Ascending aorta (tissue), 2 donors: ENCODE results near the gene FBLIM1. TPM values are rescaled to one million over a fixed set of nuclear protein-coding genes. Genes with fewer than 3 reads are reported as not detected.

Source experiments
- DNase-seq, 2 donors: peaks; one replicate each; pipeline ENCODE4 v3.0.0-alpha.2; 2019; ENCODE audit warnings: low spot score in 2 of 2
- H3K27ac ChIP-seq, 2 donors: fragments of 200-600 bp; sonication (generic); one replicate each; pipeline ENCODE4 v1.5.1; 2016 to 2017; ENCODE audit warnings: mild to moderate bottlenecking in 1 of 2
- H3K27me3 ChIP-seq: fragments of 200-600 bp; sonication (generic); one replicate; pipeline ENCODE4 v1.5.1; 2017
- H3K36me3 ChIP-seq, 2 donors: fragments of 200-600 bp; sonication (generic); one replicate each; pipeline ENCODE4 v1.5.1; 2016
- H3K4me1 ChIP-seq, 2 donors: fragments of 200-600 bp; sonication (generic); one replicate each; pipeline ENCODE4 v1.5.1; 2016 to 2017; ENCODE audit warnings: mild to moderate bottlenecking in 1 of 2
- H3K4me3 ChIP-seq, 2 donors: fragments of 200-600 bp; sonication (generic); one replicate each; pipeline ENCODE4 v1.5.1; 2016 to 2017; ENCODE audit warnings: mild to moderate bottlenecking in 1 of 2
- H3K9me3 ChIP-seq, 2 donors: fragments of 200-600 bp; sonication (generic); one replicate each; pipeline ENCODE4 v1.5.1; 2016
- intact Hi-C: fragments of 100-400 bp; cut with DNase I; formaldehyde crosslinking; loops from one replicate; pipeline ENCODE4 v1.15.1; 2023
- total RNA-seq: library from RNA; depleted of rRNA; stranded (reverse); fragments of >200 nt; gene quantifications from one replicate; pipeline ENCODE4 v1.1.0, GENCODE V29; 2016
- TF ChIP-seq, protein P1 (sequence below), 3 experiments: fragments of 200-600 bp in 2 of 3; fragments of 450-650 bp in 1 of 3; sonication (generic) in 2 of 3; IDR thresholded peaks; one replicate each; pipeline ENCODE4 v1.5.1; 2016 to 2019; ENCODE audit warnings: antibody characterized with exemption in 3 of 3, mild to moderate bottlenecking in 1 of 3, moderate library complexity in 1 of 3

Gene FBLIM1
- total RNA-seq, 1 donor from 2014 or later = 641 TPM

DNA sequence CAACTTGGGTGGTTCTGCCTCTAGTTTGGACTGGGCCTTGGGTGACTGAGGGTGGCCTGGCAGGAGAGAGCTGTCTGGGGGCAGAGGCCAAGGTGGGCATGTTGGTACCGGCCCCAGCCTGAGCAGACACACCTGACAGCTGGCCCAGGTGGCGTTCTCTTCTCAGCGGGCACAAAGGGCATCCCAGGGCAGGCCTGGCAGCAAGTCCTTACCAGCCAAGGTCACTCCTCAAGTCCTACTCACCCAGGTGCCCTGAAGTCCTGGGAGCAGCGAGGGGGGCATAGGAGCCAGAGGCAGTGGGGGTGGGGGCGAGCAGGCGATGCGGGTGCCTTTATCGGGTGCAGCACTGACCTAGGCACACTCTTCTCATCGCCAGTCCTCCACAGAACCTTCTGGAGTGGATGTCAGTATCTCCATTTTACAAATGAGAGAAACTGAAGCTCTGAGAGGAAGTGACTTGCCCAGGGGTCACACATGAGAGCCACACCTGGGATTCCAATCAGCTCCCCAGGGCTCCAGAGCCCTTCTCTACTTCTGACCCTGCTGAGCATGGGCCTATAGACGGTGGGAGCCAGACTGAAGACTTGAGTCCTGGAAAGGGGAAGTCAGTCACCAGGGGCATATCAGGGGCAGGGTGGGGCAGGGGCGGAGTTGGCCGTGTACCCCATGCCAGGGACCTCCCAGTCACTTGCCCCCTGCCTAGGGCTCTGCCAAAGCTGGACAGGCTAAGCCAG is 23.1 kb upstream of the FBLIM1 start:
- DNase-seq = no peak
- Histone ChIP-seq H3K27ac (peak overlapping the region; percentile 62 to 81), H3K9me3 (no peaks in the 10 kb centered on the region), H3K36me3 (peaks cover 39 to 56% of the 10 kb centered on the region in 2 donors), H3K27me3 (no peaks in the 10 kb centered on the region), H3K4me1 (peaks cover 16 to 25% of the 10 kb centered on the region in 2 donors), H3K4me3 (peak overlapping the region in 1 of 2 donors; percentile 20)
- intact Hi-C loops = loop anchor here (5.0 kb wide), 1 partner anchor 53 kb away; the partner anchor contains the start of gene PLEKHM2
- TF ChIP-seq, protein P1, sequence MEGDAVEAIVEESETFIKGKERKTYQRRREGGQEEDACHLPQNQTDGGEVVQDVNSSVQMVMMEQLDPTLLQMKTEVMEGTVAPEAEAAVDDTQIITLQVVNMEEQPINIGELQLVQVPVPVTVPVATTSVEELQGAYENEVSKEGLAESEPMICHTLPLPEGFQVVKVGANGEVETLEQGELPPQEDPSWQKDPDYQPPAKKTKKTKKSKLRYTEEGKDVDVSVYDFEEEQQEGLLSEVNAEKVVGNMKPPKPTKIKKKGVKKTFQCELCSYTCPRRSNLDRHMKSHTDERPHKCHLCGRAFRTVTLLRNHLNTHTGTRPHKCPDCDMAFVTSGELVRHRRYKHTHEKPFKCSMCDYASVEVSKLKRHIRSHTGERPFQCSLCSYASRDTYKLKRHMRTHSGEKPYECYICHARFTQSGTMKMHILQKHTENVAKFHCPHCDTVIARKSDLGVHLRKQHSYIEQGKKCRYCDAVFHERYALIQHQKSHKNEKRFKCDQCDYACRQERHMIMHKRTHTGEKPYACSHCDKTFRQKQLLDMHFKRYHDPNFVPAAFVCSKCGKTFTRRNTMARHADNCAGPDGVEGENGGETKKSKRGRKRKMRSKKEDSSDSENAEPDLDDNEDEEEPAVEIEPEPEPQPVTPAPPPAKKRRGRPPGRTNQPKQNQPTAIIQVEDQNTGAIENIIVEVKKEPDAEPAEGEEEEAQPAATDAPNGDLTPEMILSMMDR (IDR thresholded peaks at IDR 0.05) = no peak

DNA sequence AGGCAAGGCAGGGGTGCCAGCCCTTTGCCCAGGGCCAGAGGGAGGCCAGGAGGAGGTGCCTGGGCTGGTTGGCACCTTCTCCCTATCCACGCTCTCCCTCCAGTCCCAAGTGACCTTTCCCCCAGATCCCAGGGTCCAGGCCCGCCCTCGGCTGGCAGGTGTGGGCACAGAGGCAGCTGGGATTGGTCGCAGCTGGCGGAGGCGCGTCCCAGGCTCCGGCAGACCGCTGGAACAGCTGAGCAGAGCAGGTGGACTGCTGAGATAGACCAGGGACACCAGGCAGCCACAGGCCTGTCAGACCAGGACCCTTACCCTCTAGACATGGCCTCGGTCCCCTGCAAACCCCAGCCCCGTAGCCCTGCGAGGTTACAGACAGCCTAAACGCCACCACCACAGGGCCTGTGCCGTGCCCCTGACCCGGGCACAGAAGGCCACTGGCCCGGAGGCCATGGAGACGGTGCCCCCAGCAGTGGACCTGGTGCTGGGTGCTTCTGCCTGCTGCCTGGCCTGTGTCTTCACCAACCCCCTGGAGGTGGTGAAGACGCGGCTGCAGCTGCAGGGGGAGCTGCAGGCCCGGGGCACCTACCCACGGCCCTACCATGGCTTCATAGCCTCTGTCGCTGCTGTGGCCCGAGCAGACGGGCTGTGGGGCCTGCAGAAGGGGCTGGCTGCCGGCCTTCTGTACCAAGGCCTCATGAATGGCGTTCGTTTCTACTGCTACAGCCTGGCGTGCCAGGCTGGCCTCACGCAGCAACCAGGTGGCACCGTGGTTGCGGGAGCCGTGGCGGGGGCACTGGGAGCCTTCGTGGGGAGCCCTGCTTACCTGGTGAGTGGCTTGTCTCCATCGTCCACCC is 22.3 kb upstream of the FBLIM1 start, which contains the start of gene SLC25A34:
TSS of gene SLC25A34 (plus strand) at position 221 of the 854 bp plus-strand sequence. CDS start at position 449, 228 bp downstream.
- intact Hi-C loops = loop anchor here (5.0 kb wide), 1 partner anchor 54 kb away; the partner anchor contains the start of gene PLEKHM2
- no peaks in the 10 kb centered on the region for H3K9me3 ChIP-seq
- peak within 1 kb of the TSS in 1 of 2 donors; percentile 20 for H3K4me3 ChIP-seq
- H3K4me1 ChIP-seq = peaks cover 18 to 30% of the 10 kb centered on the region in 2 donors
- H3K36me3 ChIP-seq = peaks cover 31 to 48% of the 10 kb centered on the region in 2 donors
- no peaks in the 10 kb centered on the region for H3K27me3 ChIP-seq
- TF ChIP-seq, protein P1 (IDR thresholded peaks at IDR 0.05) = peak in 2 of 3 experiments; percentile 37 to 39
- peak within 1 kb of the TSS; percentile 62 to 81 for H3K27ac ChIP-seq
- no peak for DNase-seq

DNA sequence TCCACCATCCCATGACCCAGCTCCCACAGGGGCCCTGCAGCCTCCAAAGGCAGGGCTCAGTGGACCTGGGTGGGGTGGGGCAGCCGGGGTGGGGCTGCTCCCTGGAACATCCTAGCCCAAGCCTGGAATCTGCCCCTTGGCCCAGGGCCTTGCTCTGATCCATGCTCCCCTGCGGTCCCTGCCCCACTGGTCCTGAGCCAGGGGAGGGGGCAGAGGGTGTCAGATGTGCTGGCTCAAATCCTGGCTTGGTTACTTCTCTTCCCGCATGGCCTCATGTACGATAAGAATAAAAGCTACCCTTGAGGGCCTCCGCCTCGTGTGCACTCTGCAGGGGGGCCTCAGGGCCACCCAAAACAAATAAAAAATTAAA is 21.7 kb upstream of the FBLIM1 start:
- Histone ChIP-seq H3K4me1 (peaks cover 18 to 34% of the 10 kb centered on the region in 2 donors), H3K9me3 (no peaks in the 10 kb centered on the region), H3K27me3 (no peaks in the 10 kb centered on the region), H3K4me3 (no peak overlapping the region), H3K36me3 (peaks cover 24 to 42% of the 10 kb centered on the region in 2 donors), H3K27ac (peak overlapping the region; percentile 62 to 81)
- TF ChIP-seq, protein P1 (IDR thresholded peaks at IDR 0.05) = no peak
- no peak for DNase-seq
- intact Hi-C loops = loop anchor here (5.0 kb wide), 1 partner anchor 55 kb away; the partner anchor contains the start of gene PLEKHM2

DNA sequence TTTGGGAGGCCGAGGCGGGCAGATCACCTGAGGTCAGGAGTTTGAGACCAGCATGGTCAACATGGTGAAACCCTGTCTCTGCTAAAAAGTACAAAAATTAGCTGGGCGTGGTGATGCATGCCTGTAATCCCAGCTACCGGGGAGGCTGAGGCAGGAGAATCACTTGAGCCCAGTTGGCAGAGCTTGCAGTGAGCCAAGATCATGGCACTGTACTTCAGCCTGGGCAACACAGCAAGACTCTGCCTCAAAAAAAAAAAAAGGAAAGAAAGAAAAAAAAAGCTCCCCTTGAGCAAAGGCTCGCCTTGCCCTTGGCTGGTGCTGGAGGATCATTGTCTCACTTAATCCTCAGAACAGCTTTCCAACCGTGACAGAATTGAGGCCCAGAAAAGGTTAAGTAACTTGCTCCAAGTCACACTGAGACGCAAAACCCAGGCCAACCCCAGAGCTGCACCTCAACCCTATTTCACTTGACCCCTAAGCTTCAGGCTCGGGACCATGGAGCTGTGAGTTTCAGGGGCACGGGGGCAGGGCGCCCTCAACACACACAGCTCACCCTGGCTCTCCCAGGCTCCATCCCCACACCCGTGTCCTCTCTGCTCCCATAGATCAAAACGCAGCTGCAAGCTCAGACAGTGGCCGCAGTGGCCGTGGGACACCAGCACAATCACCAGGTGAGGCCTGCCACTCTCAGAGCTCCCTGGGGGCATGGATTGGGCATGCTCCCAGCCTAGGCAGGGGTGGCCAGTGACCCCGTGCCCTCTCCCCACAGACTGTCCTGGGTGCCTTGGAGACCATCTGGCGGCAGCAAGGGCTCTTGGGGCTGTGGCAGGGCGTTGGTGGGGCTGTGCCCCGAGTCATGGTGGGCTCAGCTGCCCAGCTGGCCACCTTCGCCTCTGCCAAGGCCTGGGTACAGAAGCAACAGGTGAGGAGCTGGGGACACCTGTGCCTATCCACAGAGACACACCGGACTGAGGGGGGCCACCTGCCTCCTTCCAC is 21.0 kb upstream of the FBLIM1 start:
- Histone ChIP-seq H3K4me1 (peaks cover 18 to 40% of the 10 kb centered on the region in 2 donors), H3K36me3 (peaks cover 17 to 35% of the 10 kb centered on the region in 2 donors), H3K27me3 (no peaks in the 10 kb centered on the region), H3K9me3 (no peaks in the 10 kb centered on the region), H3K4me3 (no peak overlapping the region), H3K27ac (peak overlapping the region; percentile 62 to 81)
- intact Hi-C loops = loop anchor here (5.0 kb wide), 1 partner anchor 55 kb away; the partner anchor contains the start of gene PLEKHM2
- no peak for DNase-seq
- TF ChIP-seq, protein P1 (IDR thresholded peaks at IDR 0.05) = no peak
